A673 (cell line): ENCODE data around the gene CIBAR2.

ENCODE experiments used
- CTCF ChIP-seq: fragments of 300-800, 200-600 bp; sonication (generic); conservative IDR thresholded peaks from 2 replicates; pipeline ENCODE4 v1.5.1; 2017; ENCODE audit warnings: low read depth, mild to moderate bottlenecking, antibody characterized with exemption, low read length, moderate library complexity, mixed read lengths
- EZH2 ChIP-seq: fragments of 200-600 bp; sonication (generic); IDR thresholded peaks from 2 replicates; pipeline ENCODE4 v1.6.1; 2017; ENCODE audit warnings: borderline replicate concordance, low read depth, mild to moderate bottlenecking, mixed read lengths, antibody characterized with exemption, low read length; ENCODE audit not compliant: poor library complexity, severe bottlenecking

GRCh38 chr16:85145188-85145587 is 32.9 kb upstream of the CIBAR2 start:
- TF ChIP-seq EZH2: no peak
- TF ChIP-seq CTCF: no peak
